Measurements from ENCODE around the gene SMOC2. TPM values are rescaled to one million over a fixed set of nuclear protein-coding genes. Genes with fewer than 3 reads are reported as not detected.

Gene SMOC2
- total RNA-seq, 1 donor from 2014 or later: 102 TPM

GRCh38 chr6:168540713-168541291, 99.8 kb downstream of the SMOC2 start:
- intact Hi-C loops (cut with DNase I): loop anchor here (2.0 kb wide), 2 partner anchors 88 to 156 kb away; no protein-coding TSS in a partner anchor
- Histone ChIP-seq H3K4me1 (peaks cover 19 to 60% of the 10 kb centered on the region in 2 donors), H3K9me3 (no peaks in the 10 kb centered on the region)

GRCh38 chr6:168541307-168541706, 100.3 kb downstream of the SMOC2 start:
- peaks cover 16 to 57% of the 10 kb centered on the region in 2 donors for H3K4me1 ChIP-seq
- intact Hi-C loops (cut with DNase I): loop anchor here (2.0 kb wide), 2 partner anchors 89 to 157 kb away; no protein-coding TSS in a partner anchor
- no peak for DNase-seq (ENCODE audit: low spot score in 2 of 2)
- no peaks in the 10 kb centered on the region for H3K9me3 ChIP-seq
- H3K27ac ChIP-seq: peak overlapping the region; percentile 67 to 71
- TF ChIP-seq CTCF (IDR thresholded peaks at IDR 0.05): no peak
- H3K27me3 ChIP-seq: no peaks in the 10 kb centered on the region
- H3K36me3 ChIP-seq: no peaks in the 10 kb centered on the region
- peak overlapping the region in 1 of 2 donors; percentile 14 for H3K4me3 ChIP-seq

More at GRCh38 chr6:168540713-168541291, 99.8 kb downstream of the SMOC2 start:
- no peak for DNase-seq (ENCODE audit: low spot score in 2 of 2)
- H3K4me3 ChIP-seq: no peak overlapping the region
- peak overlapping the region; percentile 67 to 71 for H3K27ac ChIP-seq
- H3K27me3 ChIP-seq: no peaks in the 10 kb centered on the region
- no peaks in the 10 kb centered on the region for H3K36me3 ChIP-seq
- no peak for TF ChIP-seq CTCF (IDR thresholded peaks at IDR 0.05)

- peaks cover 13 to 47% of the 10 kb centered on the region in 2 donors for H3K4me1 ChIP-seq
- intact Hi-C loops (cut with DNase I): loop anchor here (2.0 kb wide), 1 partner anchor 32 kb away; no protein-coding TSS in a partner anchor
Observed at GRCh38 chr6:168542301-168542700, 101.3 kb downstream of the SMOC2 start.

GRCh38 chr6:168545428-168545827, 104.4 kb downstream of the SMOC2 start:
- H3K4me1 ChIP-seq: peaks cover 2 to 23% of the 10 kb centered on the region in 2 donors
- no peak for DNase-seq (ENCODE audit: low spot score in 2 of 2)
- no peaks in the 10 kb centered on the region for H3K9me3 ChIP-seq
- no peak overlapping the region for H3K4me3 ChIP-seq
- H3K36me3 ChIP-seq: no peaks in the 10 kb centered on the region
- H3K27ac ChIP-seq: peak overlapping the region; percentile 58 to 77
- TF ChIP-seq CTCF (IDR thresholded peaks at IDR 0.05): peak in 1 of 3 experiments; percentile 17
- H3K27me3 ChIP-seq: no peaks in the 10 kb centered on the region
- intact Hi-C loops (cut with DNase I): no loop called here

More at GRCh38 chr6:168542301-168542700, 101.3 kb downstream of the SMOC2 start:
- H3K9me3 ChIP-seq: no peaks in the 10 kb centered on the region
- TF ChIP-seq CTCF (IDR thresholded peaks at IDR 0.05): no peak
- H3K27ac ChIP-seq: peak overlapping the region; percentile 67 to 71
- no peaks in the 10 kb centered on the region for H3K36me3 ChIP-seq
- no peak overlapping the region for H3K4me3 ChIP-seq
- H3K27me3 ChIP-seq: no peaks in the 10 kb centered on the region
- DNase-seq (ENCODE audit: low spot score in 2 of 2): no peak

- Histone ChIP-seq H3K9me3 (no peaks in the 10 kb centered on the region), H3K36me3 (no peaks in the 10 kb centered on the region), H3K27ac (peak overlapping the region; percentile 58 to 77), H3K27me3 (no peaks in the 10 kb centered on the region), H3K4me3 (no peak overlapping the region), H3K4me1 (peaks cover 0 to 15% of the 10 kb centered on the region in 2 donors)
- DNase-seq (ENCODE audit: low spot score in 2 of 2): no peak
- TF ChIP-seq CTCF (IDR thresholded peaks at IDR 0.05): no peak
- intact Hi-C loops (cut with DNase I): no loop called here
Observed at GRCh38 chr6:168546151-168546550, 105.2 kb downstream of the SMOC2 start.

Data from ascending aorta (tissue), 2 donors.